Measurements from ENCODE around the gene ABHD12B.

Gene ABHD12B

DNA sequence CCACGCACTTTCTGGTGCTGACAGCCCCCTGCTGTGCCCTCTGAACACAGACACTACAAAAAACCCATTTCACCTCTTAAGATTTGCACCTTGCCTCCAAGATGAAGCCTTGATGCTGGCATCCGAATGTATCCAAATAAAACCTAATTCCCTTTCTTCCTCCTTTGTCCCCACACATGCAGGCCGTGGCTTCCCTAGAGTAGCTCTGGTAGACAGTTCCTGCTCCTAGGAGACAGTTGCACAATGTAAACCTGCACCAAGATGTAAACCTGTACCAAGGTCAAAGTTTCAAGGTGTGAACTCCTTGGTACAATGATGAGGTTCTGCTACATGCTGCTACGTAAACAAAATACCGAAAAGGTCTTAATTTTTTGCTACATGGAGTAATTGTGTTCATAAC lies 625 bp upstream of the ABHD12B start:
- Histone ChIP-seq H3K4me3 (ENCODE audit: low read depth, low read length) (no peak overlapping the region), H3K27me3 (replicated peaks) (peaks cover 20% of the 10 kb centered on the region), H3K36me3 (replicated peaks) (no peaks in the 10 kb centered on the region), H3K27ac (no peak overlapping the region)
- TF ChIP-seq, protein P1, sequence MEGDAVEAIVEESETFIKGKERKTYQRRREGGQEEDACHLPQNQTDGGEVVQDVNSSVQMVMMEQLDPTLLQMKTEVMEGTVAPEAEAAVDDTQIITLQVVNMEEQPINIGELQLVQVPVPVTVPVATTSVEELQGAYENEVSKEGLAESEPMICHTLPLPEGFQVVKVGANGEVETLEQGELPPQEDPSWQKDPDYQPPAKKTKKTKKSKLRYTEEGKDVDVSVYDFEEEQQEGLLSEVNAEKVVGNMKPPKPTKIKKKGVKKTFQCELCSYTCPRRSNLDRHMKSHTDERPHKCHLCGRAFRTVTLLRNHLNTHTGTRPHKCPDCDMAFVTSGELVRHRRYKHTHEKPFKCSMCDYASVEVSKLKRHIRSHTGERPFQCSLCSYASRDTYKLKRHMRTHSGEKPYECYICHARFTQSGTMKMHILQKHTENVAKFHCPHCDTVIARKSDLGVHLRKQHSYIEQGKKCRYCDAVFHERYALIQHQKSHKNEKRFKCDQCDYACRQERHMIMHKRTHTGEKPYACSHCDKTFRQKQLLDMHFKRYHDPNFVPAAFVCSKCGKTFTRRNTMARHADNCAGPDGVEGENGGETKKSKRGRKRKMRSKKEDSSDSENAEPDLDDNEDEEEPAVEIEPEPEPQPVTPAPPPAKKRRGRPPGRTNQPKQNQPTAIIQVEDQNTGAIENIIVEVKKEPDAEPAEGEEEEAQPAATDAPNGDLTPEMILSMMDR (IDR thresholded peaks at IDR 0.05; ENCODE audit: low read depth, low read length, missing control alignments) = no peak
- in situ Hi-C loops (cut with HindIII; ENCODE audit: low pct_ligation_motif_present, low sequenced_read_pairs) = no loop called here
- no peak for DNase-seq

DNA sequence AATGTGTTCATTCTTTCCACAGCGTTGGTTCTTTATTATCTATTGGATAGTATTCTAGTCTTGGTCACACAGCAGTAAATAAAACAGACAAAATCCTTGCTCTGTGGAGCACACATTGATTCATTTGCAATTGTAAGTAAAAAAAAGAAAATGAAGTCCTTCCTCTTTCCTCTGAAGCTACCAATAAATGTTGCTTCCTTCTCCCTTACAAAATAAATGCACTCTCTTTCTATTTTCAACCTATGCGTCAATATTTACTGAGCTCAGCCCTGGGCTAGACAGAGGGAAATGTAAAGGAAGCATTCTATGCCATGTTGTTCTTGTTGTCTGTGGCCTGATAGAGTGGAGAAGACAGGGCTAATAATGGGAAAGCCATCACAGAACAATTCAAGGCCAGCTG lies 2.9 kb downstream of the ABHD12B start:
- H3K27ac ChIP-seq = no peak overlapping the region
- no peak for DNase-seq
- H3K27me3 ChIP-seq (replicated peaks) = peaks cover 21% of the 10 kb centered on the region
- H3K4me3 ChIP-seq (ENCODE audit: low read depth, low read length) = no peak overlapping the region
- TF ChIP-seq, protein P1 (IDR thresholded peaks at IDR 0.05; ENCODE audit: low read depth, low read length, missing control alignments) = no peak
- H3K36me3 ChIP-seq (replicated peaks) = no peaks in the 10 kb centered on the region
- in situ Hi-C loops (cut with HindIII; ENCODE audit: low pct_ligation_motif_present, low sequenced_read_pairs) = no loop called here

DNA sequence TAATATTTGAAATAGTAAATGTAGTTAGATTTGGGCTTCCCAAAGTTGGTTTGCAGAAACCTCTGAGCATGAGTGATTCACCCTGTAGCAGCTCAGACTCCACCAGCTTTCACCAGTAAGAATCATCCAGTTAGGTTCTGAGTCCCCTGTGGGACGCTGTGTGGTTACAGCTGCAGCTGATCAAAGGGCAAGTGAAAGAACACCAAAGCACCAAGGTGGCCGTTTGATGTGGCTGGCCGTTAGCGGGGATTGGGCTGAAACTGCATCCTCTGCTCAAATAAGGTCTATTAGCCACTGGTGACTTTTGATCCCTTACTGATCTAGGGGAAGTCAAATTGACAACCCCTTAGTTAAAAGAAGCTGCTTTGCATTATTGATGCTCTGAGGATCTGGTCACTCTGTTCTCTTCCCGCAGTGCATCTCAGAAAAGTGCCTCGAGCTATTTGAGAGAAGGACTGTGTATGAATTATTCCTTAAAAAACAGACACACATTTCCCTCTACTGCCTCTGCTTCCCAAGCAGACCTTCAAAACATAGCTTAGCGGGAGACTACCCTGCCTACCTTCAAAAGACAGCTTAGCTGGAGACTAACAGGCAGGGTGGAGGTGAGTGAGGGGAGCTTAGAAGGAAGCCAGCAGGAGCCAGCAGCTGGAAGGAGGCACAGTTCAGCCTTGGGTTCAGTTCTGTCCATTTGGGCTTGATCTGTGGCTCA lies 3.7 kb downstream of the ABHD12B start:
- in situ Hi-C loops (cut with HindIII; ENCODE audit: low pct_ligation_motif_present, low sequenced_read_pairs) = no loop called here
- H3K27ac ChIP-seq = no peak overlapping the region
- H3K27me3 ChIP-seq (replicated peaks) = peaks cover 21% of the 10 kb centered on the region
- TF ChIP-seq, protein P1 (IDR thresholded peaks at IDR 0.05; ENCODE audit: low read depth, low read length, missing control alignments) = no peak
- no peak overlapping the region for H3K4me3 ChIP-seq (ENCODE audit: low read depth, low read length)
- DNase-seq = peak; percentile 22
- no peaks in the 10 kb centered on the region for H3K36me3 ChIP-seq (replicated peaks)

DNA sequence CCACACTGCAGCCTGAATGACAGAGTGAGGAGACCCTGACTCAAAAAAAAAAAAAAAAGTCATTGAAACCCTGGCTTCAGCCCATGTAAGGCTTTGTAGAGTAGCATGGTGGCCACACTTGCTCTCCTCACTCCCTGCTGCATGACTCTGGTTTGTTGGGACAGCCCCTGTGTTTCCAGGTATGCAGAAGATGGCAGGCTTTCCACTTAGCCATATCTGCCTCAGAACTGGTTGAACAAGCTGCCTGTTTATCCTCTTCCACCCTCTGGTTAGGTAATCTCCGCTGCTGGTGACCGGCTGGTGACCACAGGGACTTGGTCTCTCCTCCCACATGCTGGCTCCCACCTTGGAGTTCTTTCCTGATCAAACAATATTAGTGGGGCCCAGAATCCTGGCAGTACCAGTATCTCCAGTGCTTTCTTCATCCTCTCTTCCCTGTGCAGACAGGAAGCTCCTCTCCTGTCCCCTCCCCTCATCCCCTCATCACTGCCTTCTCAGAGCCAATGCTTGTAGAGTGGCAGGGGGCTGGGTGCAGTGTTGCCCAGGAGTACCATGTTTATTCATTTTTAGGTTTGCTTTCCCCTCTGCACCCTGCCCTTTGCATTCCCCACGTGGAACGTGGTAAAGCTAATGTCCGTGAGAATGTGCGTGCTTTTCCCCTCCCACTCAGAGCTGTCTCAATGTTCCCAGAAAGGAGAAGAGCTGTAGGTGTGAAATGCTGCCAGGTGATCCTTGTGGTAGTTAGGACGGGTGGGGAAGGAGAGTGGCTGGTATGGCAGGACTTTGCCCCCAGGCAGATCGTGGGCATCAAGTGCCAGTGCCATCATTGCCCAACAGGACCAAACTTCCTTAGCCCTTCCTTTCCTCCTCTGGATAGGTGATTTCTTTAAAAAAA lies 11.3 kb downstream of the ABHD12B start:
- DNase-seq = no peak
- Histone ChIP-seq H3K27me3 (replicated peaks) (no peaks in the 10 kb centered on the region), H3K36me3 (replicated peaks) (no peaks in the 10 kb centered on the region), H3K27ac (no peak overlapping the region), H3K4me3 (ENCODE audit: low read depth, low read length) (no peak overlapping the region)
- TF ChIP-seq, protein P1 (IDR thresholded peaks at IDR 0.05; ENCODE audit: low read depth, low read length, missing control alignments) = no peak
- in situ Hi-C loops (cut with HindIII; ENCODE audit: low pct_ligation_motif_present, low sequenced_read_pairs) = no loop called here

DNA sequence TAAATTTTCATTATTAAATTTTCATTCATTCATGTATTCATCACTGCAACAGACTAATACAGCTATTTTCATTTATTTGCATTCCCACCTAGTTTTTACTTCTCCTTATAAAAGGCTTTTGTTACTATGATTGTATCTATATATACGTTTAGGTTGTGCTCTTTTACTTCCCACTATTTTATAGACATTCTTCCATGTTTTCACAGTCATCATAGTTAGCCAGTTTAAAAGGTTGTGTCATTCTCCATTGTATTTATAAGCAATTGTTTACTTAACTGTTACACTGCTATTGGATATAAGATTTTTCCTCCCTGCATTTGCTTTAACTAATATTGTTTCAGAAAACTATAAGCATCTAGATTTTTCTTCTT lies 12.0 kb downstream of the ABHD12B start:
- Histone ChIP-seq H3K27ac (no peak overlapping the region), H3K36me3 (replicated peaks) (no peaks in the 10 kb centered on the region), H3K27me3 (replicated peaks) (no peaks in the 10 kb centered on the region), H3K4me3 (ENCODE audit: low read depth, low read length) (no peak overlapping the region)
- TF ChIP-seq, protein P1 (IDR thresholded peaks at IDR 0.05; ENCODE audit: low read depth, low read length, missing control alignments) = no peak
- no peak for DNase-seq
- in situ Hi-C loops (cut with HindIII; ENCODE audit: low pct_ligation_motif_present, low sequenced_read_pairs) = no loop called here

Measured in brain microvascular endothelial cell (primary cell).